HG03139 (cell line): Measurements from ENCODE around the gene BUD31.
"Not testable (repeated sequence)": the region's sequence is repeated elsewhere in the genome, so short reads cannot be mapped to it uniquely, and the experiment has no call there.

Experiments used
- ATAC-seq: cut with Tn5 transposase; IDR thresholded peaks from one replicate; pipeline ENCODE4 v1.9.1; 2021; ENCODE audit not compliant: unreplicated experiment

The BUD31 gene

DNA sequence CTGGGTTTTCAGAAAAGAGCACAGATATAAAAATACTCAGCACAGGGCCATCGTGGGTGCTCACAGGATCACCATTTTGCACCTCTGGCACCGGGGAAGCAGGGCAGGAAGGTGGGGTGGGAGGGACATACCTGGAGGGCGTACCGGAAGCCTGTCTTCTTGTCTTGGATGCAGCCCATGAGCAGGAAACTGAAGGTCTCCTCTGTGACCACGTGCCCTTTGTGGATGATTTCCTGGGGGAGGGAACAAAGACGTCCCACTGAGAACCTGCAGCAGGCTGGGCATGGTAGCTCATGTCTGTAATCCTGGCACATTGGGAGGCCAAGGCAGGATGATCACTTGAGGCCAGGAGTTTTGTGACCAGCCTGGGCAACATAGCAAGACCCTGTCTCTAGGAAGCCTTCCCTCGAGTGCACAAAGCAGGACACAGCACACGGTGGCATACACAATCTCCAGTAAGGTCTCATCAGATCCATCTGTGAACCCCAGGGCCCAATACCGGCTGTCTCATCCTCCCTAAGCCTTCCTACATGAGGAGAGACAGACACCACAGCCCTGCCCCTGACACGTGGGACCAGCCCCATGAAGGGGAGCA lies 20.3 kb downstream of the BUD31 start:
- no peak for ATAC-seq

DNA sequence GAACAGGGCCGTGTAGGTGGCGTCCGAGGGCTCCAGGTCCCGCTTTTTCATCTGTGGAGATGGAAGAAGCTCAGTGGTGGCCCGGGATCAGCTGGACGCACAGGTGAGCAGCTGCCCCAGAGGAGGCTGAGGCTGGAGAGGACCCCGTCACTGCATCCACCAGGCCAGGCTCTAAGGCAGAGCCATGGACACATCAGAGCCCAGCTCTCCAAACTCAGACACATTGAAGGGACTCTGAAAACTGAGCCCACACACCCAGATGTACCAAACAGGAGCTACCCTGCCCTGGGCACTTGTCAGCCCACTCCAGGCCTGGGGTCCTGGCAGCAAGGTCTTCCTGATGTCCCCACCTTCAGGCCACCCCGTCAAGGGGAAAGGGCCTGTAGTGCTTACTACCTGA lies 21.0 kb downstream of the BUD31 start:
- ATAC-seq, result no peak

DNA sequence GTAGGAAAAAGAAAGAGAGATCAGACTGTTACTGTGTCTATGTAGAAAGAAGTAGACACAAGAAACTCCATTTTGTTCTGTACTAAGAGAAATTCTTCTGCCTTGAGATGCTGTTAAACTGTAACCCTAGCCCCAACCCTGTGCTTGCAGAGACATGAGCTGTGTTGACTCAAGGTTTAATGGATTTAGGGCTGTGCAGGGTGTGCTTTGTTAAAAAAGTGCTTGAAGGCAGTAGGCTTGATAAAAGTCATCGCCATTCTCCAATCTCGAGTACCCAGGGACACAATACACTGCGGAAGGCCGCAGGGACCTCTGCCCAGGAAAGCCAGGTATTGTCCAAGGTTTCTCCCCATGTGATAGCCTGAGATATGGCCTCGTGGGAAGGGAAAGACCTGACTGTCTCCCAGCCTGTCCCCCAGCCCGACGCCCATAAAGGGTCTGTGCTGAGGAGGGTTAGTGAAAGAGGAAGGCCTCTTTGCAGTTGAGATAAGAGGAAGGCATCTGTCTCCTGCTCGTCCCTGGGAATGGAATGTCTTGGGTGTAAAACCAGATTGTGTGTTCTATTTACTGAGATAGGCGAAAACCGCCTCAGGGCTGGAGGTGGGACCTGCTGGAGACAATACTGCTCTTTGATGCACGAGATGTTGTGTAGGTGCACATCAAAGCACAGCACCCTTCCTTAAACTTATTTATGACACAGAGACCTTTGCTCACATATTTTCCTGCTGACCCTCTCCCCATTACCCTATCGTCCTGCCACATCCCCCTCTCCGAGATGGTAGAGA lies 23.2 kb downstream of the BUD31 start:
- ATAC-seq, result not testable (repeated sequence)

DNA sequence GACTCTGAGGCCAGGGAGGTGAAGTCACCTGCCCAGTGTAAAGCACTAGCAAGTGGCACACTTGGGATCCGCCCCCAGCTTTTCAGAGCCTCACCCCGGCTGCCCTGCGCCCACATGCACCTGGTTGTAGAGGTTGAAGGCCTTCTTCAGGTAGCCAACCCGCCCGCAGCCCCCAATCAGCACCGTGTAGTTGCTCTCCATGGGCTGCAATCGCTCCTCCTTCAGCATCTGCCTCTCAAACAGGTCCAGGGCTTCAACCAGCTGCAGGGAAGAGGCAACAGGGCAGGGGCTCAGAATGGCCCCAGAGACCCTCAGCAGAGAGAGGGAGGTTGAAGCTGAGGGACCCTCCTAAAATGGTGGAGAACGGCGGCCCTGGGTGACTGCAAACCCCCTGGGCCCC lies 24.4 kb downstream of the BUD31 start:
- ATAC-seq, result no peak

DNA sequence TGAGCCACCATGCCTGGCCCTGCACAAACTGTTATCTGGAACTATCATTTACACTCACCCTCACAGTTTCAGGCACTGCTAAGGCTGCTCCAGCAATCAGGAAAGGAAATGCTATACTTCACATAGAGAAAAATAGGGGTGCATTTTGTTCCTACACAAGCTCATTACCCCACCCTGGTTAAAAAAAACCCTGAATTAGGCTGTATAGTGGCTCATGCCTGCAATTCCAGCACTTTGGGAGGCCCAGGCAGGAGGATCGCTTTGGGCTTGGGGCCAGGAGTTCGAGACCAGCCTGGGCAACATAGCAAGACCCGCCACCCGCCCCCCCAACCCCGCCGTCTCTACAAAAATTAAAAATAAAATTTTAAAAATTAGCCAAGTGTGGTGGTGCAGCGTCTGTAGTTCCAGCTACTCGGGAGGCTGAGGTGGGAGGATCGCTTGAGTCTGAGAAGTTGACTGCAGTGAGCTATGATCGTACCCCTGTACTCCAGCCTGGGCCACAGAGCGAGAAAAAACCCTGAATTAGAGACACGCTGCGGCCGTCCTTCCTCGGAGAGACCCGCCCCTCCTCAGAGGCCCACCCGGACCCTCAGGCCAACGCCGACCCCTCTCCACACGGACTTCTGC lies 29.3 kb downstream of the BUD31 start:
- ATAC-seq, result no peak

DNA sequence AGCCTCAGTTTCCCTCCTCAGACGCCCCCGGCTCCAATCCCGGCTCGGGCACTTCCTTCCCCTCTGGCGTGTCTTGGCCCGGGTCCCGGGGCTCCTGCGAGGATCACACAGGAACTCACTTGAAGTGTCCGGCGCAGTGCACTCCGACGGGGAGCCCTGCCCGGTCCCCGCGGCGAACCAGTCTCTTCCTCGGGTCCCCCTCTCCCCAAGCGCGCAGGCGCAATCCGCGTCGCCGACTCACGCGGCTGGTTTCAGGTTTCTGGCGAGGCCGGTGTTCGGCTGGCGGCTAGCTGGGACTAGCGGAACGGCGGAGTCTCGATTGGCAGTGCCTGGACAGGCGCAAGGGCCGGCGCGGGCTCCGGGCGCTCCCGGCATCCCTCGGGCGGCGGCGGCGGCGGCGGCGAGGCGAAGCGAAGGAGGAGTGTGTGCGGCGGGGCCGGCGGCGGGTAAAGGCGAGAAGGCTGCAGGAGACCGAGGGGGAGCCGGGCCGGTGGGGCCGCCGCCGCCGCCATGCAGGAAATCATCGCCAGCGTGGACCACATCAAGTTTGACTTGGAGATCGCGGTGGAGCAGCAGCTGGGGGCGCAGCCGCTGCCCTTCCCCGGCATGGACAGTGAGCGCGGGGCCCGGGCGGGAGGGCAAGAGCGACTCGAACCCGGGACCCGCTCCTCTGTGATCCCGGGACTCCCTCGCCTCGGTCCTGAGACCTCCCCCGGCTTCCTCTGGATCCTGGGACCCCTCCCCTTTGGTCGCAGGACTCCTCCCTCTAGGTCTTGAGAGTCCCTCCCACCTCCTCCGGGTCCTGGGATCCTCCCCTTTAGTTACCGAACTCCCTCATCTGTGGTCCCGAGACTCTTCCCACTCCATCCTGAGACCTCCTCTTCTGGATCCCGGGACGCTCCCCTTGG lies 30.1 kb downstream of the BUD31 start, which contains the start of the genes CPSF4 and PTCD1:
Gene CPSF4 (plus strand): TSS at position 371 of the 908 bp plus-strand sequence. CDS start 140 bp downstream, at position 511.
Gene PTCD1 (minus strand): TSS at position 226 of the 908 bp plus-strand sequence. CDS start 3,556 bp downstream, outside the sequence.
- ATAC-seq, result peak; percentile 85

DNA sequence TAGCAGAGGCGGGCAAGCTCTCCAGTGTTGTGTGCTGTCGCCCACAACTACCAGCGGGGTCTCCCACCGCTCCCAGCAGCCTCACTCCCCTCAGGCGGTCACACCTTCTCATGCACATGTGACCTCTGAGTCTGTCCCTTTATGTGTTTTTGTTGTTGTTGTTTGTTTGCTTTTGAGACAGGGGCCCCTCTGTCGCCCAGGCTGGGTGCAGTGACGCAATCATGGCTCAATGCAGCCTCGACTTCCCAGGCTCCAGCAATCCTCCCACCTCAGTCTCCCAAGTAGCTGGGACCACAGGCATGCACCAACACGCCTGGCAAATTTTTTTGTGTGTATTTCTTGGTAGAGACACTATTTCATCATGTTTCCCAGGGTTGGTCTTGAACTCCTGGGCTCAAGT lies 31.4 kb downstream of the BUD31 start:
- no peak for ATAC-seq

DNA sequence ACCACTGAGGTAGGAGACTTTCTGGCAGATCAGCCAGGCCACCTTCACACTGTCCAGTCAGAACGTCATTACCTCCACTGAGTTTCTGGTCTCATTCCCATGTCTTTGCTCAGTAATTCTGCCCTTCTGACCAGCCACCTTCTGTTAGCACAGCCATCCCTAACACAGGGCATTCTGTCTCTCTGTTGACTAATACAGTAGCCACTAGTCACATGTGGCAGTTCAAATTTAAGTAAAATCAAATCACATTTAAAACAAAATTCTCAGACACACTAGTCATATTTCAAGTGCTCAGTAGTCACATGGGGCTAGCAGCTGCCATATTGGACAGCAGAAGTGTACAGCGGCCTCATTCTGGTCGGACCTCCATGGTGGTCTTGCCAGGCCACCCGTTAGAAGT lies 37.3 kb downstream of the BUD31 start:
- no peak for ATAC-seq

DNA sequence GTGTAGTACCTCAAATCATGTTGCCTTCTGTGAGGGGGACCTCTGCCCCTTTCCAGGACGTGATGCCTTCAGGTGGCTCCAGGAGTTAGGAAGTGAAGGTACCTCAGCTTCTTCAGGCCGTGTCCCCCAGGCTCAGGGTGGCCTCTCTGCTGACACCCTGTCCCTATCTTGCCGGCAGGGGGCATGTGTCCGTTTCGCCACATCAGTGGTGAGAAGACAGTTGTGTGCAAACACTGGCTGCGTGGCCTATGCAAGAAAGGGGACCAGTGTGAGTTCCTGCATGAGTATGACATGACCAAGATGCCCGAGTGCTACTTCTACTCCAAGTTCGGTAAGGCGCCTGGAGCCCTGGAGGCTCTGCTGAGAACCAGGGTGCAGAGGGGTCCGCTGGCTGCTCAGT lies 39.2 kb downstream of the BUD31 start:
- ATAC-seq, result no peak

DNA sequence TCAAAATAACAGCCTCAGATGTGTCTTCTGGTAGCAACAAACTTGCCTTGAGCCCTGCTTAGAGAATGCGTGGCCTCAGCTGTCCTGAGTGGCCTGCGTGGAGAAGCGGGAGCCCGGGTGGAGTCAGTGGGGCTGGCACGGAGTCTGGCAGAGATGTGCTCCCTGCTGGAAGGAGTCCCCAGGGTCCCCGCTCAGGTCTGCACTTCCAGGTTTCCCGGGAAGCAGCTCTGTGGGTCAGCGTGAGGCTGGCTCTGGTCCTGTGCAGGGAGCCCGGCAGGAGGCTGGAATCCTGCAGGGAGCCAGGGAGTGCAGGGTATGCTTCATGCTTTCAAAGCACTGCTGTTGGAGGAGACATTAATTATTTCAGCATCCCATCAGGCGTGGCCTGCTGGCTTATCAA lies 40.1 kb downstream of the BUD31 start:
- no peak for ATAC-seq

DNA sequence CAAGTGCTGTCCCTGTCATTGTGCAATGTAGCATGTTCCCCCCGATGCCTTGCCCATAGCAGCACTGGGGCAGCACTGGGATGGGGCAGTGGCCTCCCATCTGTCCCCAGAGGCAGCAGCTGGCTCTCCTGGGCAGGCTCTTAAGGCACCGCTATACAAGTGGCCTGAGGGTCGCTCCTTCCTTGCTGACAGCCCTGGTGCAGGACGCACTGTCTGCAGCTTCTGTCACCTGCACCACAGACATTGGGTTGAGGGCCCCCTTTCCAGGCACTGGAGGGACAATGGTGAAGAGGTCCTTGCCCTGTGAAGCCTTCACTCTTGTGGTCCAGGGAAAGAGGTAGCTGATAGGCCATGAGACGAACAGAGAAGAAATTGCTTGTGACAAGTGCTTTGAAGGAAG lies 40.6 kb downstream of the BUD31 start:
- ATAC-seq, result no peak

DNA sequence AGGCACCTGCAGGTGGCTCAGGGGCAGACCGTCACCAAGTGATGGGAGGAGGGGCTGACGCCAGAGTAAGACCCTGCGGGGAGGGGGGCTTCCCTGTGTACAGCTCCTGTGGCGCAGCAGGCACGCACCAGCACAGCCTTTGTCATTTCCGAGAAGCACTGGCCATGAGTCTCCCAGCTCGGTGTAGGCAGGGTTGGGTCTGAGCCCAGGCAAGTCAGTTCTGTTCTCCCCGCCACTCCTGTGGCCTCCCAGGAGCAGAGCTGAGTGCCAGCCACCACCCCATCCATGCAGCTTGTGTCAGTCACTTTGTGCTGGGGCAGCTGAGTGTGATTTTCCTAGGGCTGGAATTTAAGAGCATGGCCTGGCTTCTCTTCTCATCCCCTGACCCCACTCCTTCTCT lies 43.2 kb downstream of the BUD31 start:
- ATAC-seq, result no peak

DNA sequence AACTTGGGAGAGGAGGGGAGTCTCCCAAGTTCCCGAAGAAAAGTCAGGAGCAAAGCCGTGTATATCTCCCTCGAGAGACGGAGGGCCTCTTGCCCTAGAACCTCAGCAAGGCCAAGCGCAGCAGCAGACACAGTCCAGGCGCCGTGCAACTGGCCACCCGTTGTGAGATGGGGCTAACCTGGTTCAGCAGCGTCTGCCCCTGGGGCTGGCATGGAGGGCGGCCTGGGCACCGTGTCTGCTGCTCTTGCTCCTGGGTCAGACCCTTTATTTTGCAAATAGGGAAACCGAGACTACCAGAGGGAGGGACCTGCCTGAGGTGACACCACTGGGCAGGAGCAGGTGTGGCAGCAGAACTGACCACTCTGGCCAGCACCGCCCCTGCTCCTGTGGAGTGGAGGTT lies 43.8 kb downstream of the BUD31 start:
- ATAC-seq, result no peak

DNA sequence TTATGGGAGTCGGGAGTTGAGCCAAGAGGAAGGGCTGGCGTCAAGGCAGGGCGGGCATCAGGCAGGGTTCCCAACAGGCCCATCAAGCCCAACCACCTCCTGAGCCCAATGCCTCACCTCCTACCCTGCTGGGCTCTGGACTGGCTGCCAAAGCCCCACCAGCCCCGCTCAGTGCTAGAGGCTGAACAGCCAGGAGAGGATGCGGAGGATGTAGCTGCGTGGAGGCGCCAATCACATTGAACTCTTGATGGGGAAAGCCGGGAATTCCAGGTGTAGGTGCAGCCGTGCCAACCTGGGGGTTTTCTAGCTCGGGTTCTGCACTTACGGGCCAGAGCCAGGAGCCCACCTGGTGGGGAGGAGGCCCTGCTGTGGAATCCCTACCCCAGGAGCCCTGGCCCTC lies 44.3 kb downstream of the BUD31 start:
- no peak for ATAC-seq

DNA sequence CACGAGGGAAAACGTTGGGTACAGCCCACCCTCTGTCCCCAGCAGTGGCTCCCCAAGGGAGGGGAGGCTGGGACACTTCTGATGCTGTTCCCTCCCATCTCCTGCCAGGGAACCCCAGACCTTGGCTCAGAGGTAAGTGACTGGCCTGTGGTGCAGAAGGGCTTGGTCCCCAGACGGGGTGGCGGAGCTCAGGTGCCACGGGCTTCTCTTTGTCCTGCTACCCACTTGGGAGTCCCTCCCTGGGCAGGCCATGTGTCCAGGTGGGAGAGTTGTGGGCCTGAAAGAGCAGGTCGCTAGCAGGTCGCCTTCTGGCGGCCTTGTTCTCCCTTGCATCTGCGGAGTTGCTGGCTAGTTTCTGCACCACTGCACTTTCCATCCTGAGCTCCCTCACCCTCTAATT lies 47.1 kb downstream of the BUD31 start:
- no peak for ATAC-seq

DNA sequence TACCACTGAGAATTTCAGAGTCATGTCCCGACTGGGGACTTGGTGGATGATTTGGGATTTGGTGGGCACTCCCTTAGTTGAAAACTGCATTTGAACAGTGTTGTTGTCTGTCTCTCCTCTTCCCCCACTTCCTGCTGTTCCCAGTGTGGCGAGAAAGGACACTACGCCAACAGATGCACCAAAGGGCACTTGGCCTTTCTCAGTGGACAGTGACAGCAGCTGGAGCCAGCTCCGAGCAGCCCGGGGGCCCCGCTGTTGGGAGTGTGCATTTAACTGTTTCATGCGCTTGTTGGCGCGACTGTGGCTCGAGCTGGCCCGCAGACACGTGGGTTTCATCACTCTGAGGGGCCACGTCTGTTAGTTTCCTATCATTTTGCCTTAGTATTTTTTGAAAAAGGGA lies 47.5 kb downstream of the BUD31 start:
- no peak for ATAC-seq

DNA sequence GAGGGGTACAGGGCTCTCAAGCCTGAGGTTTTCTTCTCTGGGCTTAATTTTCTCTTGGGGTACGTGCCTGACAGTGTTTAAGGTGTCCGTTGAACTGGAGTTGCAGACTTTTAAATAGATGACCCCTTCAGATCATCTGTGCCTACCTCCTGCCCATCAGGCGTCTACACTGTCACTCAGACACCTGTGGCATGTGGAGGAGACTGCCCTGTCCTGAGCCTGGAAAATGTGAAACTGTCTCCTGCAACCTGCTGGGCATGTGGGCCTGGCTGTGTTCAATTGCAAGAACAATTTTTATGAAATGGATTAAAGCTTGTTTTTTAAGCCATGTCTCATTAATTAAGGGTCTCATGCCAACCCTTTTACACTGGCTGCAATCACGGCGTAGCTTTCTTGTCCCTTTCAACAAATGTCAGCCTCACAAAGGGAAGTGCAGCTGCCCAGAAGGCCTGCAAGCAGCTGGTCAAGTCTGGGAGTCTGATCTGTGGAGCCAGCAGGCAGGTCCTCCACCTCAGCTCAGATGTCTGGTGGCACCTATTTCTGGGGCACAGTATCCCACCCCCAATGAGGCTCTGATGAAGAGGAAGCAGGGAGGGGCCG lies 48.4 kb downstream of the BUD31 start:
- no peak for ATAC-seq

DNA sequence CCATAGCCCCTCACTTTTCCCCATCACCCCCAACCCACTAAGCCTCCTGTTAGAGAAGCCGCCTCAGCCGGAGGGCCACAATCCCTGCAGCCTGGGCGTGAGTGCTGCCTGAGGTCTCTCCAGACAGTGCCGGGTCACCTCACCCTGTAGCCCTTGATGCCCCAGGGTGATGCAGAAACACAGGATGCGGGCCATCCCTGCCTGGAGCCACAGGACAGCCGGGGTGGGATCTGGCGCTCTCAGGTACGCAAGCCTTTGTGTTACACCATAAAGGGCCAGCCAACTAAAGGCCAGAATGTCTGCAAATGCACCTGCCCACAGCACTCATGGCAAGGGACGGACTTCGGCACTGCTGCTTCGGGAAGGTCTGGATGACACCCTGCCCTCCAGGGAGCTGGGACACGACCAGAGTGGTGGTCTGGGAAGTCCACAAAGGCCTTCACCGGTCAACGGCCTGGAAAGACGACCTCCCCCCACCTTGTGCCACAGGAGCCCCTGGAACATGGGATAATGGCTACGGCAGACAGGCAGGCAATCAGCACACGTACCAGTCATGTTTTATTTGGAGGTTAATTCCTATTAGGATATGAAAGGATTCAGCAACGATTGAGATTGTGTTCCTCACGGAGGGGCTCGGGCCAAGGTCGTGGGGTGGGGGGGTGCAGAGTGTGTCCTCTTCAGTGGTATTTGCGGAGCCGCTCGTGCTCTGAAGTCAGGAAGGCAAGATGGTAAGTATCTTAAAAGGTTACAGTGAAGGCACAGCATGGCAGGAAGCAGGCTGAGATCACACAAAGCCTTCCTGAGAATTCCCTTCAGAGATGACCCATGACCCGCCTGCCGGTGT lies 49.1 kb downstream of the BUD31 start:
- no peak for ATAC-seq

DNA sequence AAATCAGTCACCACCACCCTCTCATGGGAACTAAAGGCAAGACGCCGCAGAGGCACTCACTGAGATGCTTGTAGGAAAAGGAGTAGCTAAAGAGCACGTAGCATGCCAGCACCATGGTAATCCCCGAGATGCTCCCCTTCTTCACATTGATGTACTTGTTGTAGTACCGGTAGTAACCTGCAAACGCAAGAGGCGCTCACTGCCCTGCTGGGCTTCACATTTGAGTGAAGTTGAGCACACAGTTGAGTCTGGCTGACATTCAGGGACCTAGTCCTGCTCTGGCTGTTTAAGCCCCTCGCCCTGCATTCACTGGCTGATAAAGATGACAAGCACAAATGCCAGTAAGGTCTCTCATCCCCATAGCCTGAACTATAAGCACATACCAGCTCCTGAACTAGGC lies 50.3 kb downstream of the BUD31 start:
- no peak for ATAC-seq

DNA sequence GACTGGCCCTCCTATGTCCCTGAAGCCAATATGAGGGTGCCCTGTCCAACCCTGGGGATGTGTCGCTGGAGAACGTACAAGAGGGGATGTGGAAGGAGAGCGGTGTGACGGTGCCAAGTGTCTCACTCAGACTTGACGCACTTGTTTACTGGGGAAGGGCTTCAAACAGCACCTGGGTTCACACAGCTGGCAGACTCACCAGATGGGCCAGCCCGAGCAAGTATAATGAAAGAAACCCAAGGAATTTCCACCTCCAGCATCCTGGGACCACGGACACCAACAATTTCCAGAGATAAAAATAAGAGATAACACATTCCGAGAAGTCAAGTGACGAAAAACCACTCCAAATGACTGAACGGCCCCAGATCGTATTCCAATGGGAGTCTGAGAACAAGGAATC lies 51.9 kb downstream of the BUD31 start:
- no peak for ATAC-seq
